GM12878 (cell line): ENCODE measurements around the gene DAPK2. TPM values are rescaled to one million over a fixed set of nuclear protein-coding genes. Genes with fewer than 3 reads are reported as not detected.

Source experiments
- ATAC-seq: fragments of 200-7000 bp; cut with Tn5 transposase; 3 replicates; pipeline ENCODE4 v1.9.1; 2020; ENCODE audit warnings: mild to moderate bottlenecking, moderate library complexity
- BruUV-seq: library from RNA; stranded (reverse); fragments of 400-500 nt; replicated peaks from 2 replicates; lab custom pipeline; 2021; lab: Mats Ljungman, UMichigan
- CTCF ChIA-PET: fragments of 300-600 bp; sonication (Branson Sonifier 250); formaldehyde crosslinking; extraction: SDS; loops from one replicate; lab custom pipeline; 2021; ENCODE audit warnings: inconsistent platforms; lab: Yijun Ruan, JAX
- POLR2A ChIA-PET: fragments of 350-600 bp; formaldehyde crosslinking; extraction: SDS; loops from one replicate; lab custom pipeline; 2021; ENCODE audit warnings: inconsistent platforms; lab: Charles Lee
- RAD21 ChIA-PET: fragments of 300-600 bp; sonication (Branson Sonifier 250); formaldehyde crosslinking; loops from one replicate; lab custom pipeline; 2023; ENCODE audit warnings: antibody characterized with exemption; ENCODE audit not compliant: unreplicated experiment; lab: Charles Lee
- SMC1A ChIA-PET: fragments of 300-600 bp; sonication (Branson Sonifier 250); formaldehyde crosslinking; loops from one replicate; lab custom pipeline; 2023; ENCODE audit not compliant: unreplicated experiment, uncharacterized antibody; lab: Charles Lee
- DNase-seq: peaks from one replicate; pipeline ENCODE4 v3.0.0-alpha.2; 2011; ENCODE audit warnings: low read depth, low spot score
- FAIRE-seq: peaks from 3 replicates; lab custom pipeline; 2011; peaks lifted over from hg19 to GRCh38; lab: Jason Lieb, UNC
- H2AFZ ChIP-seq: 2 replicates; pipeline ENCODE4 v1.6.0; 2011; ENCODE audit warnings: low read depth, low read length, control low read depth; ENCODE audit not compliant: control insufficient read depth
- H3K27ac ChIP-seq: 2 replicates; pipeline ENCODE4 v1.5.1; 2011; ENCODE audit warnings: control low read depth; ENCODE audit not compliant: control insufficient read depth, insufficient read depth
- H3K27me3 ChIP-seq, 2 experiments: replicated peaks in 1 of 2; 2 replicates each; pipeline versions ENCODE4 v1.6.0 to v1.6.1; 2011; ENCODE audit warnings: low read length in 1 of 2; ENCODE audit not compliant: control insufficient read depth in 2 of 2, insufficient read depth in 2 of 2
- H3K36me3 ChIP-seq, 2 experiments: 2 replicates each; pipeline ENCODE4 v1.5.1; 2011; ENCODE audit warnings: low read length in 1 of 2; ENCODE audit not compliant: control insufficient read depth in 2 of 2, insufficient read depth in 2 of 2
- H3K4me1 ChIP-seq: 2 replicates; pipeline ENCODE4 v1.6.1; 2011; ENCODE audit warnings: mild to moderate bottlenecking, low read length, moderate library complexity, mixed read lengths; ENCODE audit not compliant: control insufficient read depth, insufficient read depth
- H3K4me2 ChIP-seq: 2 replicates; pipeline ENCODE4 v1.6.0; 2011; ENCODE audit warnings: control low read depth; ENCODE audit not compliant: control insufficient read depth, insufficient read depth
- H3K4me3 ChIP-seq: fragments of 200-600 bp; sonication (generic); 2 replicates; pipeline ENCODE4 v1.5.1; 2016
- H3K79me2 ChIP-seq: 2 replicates; pipeline ENCODE4 v1.6.0; 2011; ENCODE audit warnings: low read length; ENCODE audit not compliant: control insufficient read depth, insufficient read depth
- H3K9ac ChIP-seq: 2 replicates; pipeline ENCODE4 v1.8.0; 2011; ENCODE audit warnings: low read length, control low read depth, mixed read lengths; ENCODE audit not compliant: control insufficient read depth, insufficient read depth
- H3K9me3 ChIP-seq: replicated peaks from 3 replicates; pipeline ENCODE4 v1.5.1; 2011; ENCODE audit warnings: mild to moderate bottlenecking, low read length; ENCODE audit not compliant: control insufficient read depth, insufficient read depth
- H4K20me1 ChIP-seq: 2 replicates; pipeline ENCODE4 v1.6.0; 2011; ENCODE audit not compliant: control insufficient read depth, insufficient read depth
- HDAC6 ChIP-seq: fragments of 200-600 bp; sonication (generic); IDR thresholded peaks from one replicate; pipeline ENCODE4 v1.8.0; 2017; ENCODE audit warnings: antibody characterized with exemption; ENCODE audit not compliant: unreplicated experiment
- IRF3 ChIP-seq: fragments of 450-650 bp; IDR thresholded peaks from 2 replicates; pipeline ENCODE4 v1.6.1; 2014; ENCODE audit warnings: mild to moderate bottlenecking
- NR2C1 ChIP-seq: fragments of 450-650 bp; IDR thresholded peaks from 2 replicates; pipeline ENCODE4 v1.6.1; 2017; ENCODE audit warnings: antibody characterized with exemption, mild to moderate bottlenecking, moderate library complexity
- RUNX3 ChIP-seq: IDR thresholded peaks from 2 replicates; pipeline ENCODE4 v1.6.1; 2012; ENCODE audit warnings: low read length, inconsistent platforms
- SMARCA5 ChIP-seq: fragments of 450-650 bp; IDR thresholded peaks from 2 replicates; pipeline ENCODE4 v1.6.1; 2017; ENCODE audit warnings: mild to moderate bottlenecking
- SPI1 ChIP-seq: IDR thresholded peaks from 2 replicates; pipeline ENCODE4 v1.6.1; 2011; ENCODE audit warnings: low read depth, mild to moderate bottlenecking, low read length, moderate library complexity, borderline replicate concordance; ENCODE audit not compliant: insufficient read depth
- WRNIP1 ChIP-seq: IDR thresholded peaks from 2 replicates; pipeline ENCODE4 v1.6.1; 2011; ENCODE audit warnings: low read depth, low read length, improper control_type of control experiment, borderline replicate concordance
- WGBS: methylation state at CpG from one replicate; pipeline ENCODE4 v1.1.6; 2016; ENCODE audit warnings: low lambda C conversion rate; ENCODE audit not compliant: insufficient replicate concordance, insufficient coverage; ENCODE audit errors: missing lambda C conversion rate; 5-methylcytosine and 5-hydroxymethylcytosine counted together
- in situ Hi-C: fragments of 300-500 bp; cut with MboI; formaldehyde crosslinking; loops from 9 replicates; pipeline ENCODE4 v1.14.3; 2018; ENCODE audit warnings: mixed read lengths
- intact Hi-C: fragments of 100-400 bp; cut with micrococcal nuclease; formaldehyde crosslinking; loops from one replicate; pipeline ENCODE4 v1.14.2; 2022; ENCODE audit not compliant: unreplicated experiment
- polyA plus RNA-seq, 11 experiments: library from polyadenylated mRNA; depleted of rRNA in 4 of 11; unstranded in 6 of 11; stranded (reverse) in 5 of 11; fragments of >200 nt; fragmentation: Nextera tagmentation in 4 of 11; fragmentation: Illumina TruSeq in 1 of 11; extraction: Ambion mirVana in 4 of 11; extraction: Trizol in 1 of 11; gene quantifications; 1 replicate in 1 of 11; 2 replicates in 10 of 11; pipeline versions ENCODE4 v1.2.1 to v1.2.3, GENCODE V29; 2011 to 2016; ENCODE audit warnings: inconsistent platforms in 2 of 11, missing spikeins in 2 of 11, low read depth in 1 of 11
- total RNA-seq, 4 experiments: library from RNA; depleted of rRNA in 3 of 4; stranded (reverse); fragments of >200 nt in 3 of 4; fragmentation: Illumina TruSeq in 1 of 4; extraction: Trizol in 1 of 4; gene quantifications; 2 replicates each; pipeline versions ENCODE4 v1.2.1 to v1.2.3, GENCODE V29; 2013 to 2021
- TF ChIP-seq, protein P1 (sequence below): fragments of 150-350 bp; IDR thresholded peaks from 2 replicates; pipeline ENCODE4 v1.6.1; 2014; ENCODE audit warnings: mild to moderate bottlenecking, low read depth, low read length
- TF ChIP-seq, protein P2 (sequence below): IDR thresholded peaks from 2 replicates; pipeline ENCODE4 v1.6.1; 2011; ENCODE audit warnings: borderline replicate concordance, low read depth, mild to moderate bottlenecking, moderate library complexity, mixed read lengths, low read length; ENCODE audit not compliant: insufficient read depth; ENCODE audit errors: extremely low read length
- TF ChIP-seq, protein P3 (sequence below): IDR thresholded peaks from 2 replicates; pipeline ENCODE4 v1.6.1; 2012; ENCODE audit warnings: improper control_type of control experiment, low read depth, low read length; ENCODE audit not compliant: insufficient replicate concordance
- TF ChIP-seq, protein P4 (sequence below): fragments of 450-650 bp; IDR thresholded peaks from 2 replicates; pipeline ENCODE4 v1.6.1; 2017; ENCODE audit warnings: borderline replicate concordance

Gene DAPK2
- total and polyA plus RNA-seq, 10 of the 15 experiments (the other 5 are each of a cell fraction or from before 2014, with no cell fraction given): 0.69 to 8.4 (median 4.1) TPM

DNA sequence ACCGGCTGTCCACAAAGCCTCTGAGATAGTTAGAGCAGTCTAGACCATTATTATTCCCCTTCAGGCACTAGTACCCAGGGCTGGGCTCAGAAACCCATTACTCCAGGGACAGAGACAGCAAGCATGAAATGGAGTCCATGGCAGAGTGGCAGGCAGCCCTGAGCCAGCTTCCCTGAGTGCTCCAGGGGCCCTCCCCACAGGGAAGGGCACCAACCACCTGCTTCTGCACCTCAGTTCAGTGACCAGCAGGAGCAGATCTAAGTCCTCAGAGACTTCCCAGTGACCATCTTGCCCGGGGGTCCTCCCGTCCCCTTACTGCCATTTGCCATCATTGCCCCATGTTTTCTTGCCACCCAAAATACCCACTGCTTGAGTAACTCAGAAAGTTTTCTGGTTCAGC, 62.0 kb downstream of the DAPK2 start:
- Histone ChIP-seq H3K27me3 (no peaks in the 10 kb centered on the region), H3K36me3 (no peaks in the 10 kb centered on the region; a peak in 1 of 4 replicates), H3K79me2 (peaks cover 2% of the 10 kb centered on the region), H3K9ac (no peak overlapping the region), H2AFZ (no peak overlapping the region), H3K9me3 (no peaks in the 10 kb centered on the region), H4K20me1 (no peaks in the 10 kb centered on the region), H3K4me3 (no peak overlapping the region), H3K4me1 (peaks cover 58% of the 10 kb centered on the region), H3K4me2 (no peak overlapping the region), H3K27ac (no peak overlapping the region)
- FAIRE-seq: no peak
- intact Hi-C loops: loop anchor here (5.0 kb wide), 1 partner anchor 172 kb away; no protein-coding TSS in a partner anchor
- DNase-seq: no peak
- SMC1A ChIA-PET: interaction anchor here (1.1 to 7.0 kb wide), 16 partner anchors 13 to 238 kb away, joined by 3 to 70 read pairs (median 8); partner anchors contain the start of genes CIAO2A and DAPK2
- CTCF ChIA-PET: interaction anchor here (0.6 to 9.1 kb wide), 15 partner anchors 11 to 517 kb away, joined by 3 to 93 read pairs (median 5); partner anchors contain the start of gene DAPK2
- no peak for ATAC-seq
- RAD21 ChIA-PET: interaction anchor here (1.4 to 11.2 kb wide), 7 partner anchors 13 to 232 kb away, joined by 4 to 104 read pairs (median 10); partner anchors contain the start of gene DAPK2
- in situ Hi-C loops: no loop called here
- 94% methylated on average over 3 of the region's 3 CpGs for WGBS
- POLR2A ChIA-PET: interaction anchor here (4.2 kb wide), 1 partner anchor 14 kb away, joined by 22 read pairs; no protein-coding TSS in a partner anchor
- no TSS peak for BruUV-seq
- TF ChIP-seq, protein P1, sequence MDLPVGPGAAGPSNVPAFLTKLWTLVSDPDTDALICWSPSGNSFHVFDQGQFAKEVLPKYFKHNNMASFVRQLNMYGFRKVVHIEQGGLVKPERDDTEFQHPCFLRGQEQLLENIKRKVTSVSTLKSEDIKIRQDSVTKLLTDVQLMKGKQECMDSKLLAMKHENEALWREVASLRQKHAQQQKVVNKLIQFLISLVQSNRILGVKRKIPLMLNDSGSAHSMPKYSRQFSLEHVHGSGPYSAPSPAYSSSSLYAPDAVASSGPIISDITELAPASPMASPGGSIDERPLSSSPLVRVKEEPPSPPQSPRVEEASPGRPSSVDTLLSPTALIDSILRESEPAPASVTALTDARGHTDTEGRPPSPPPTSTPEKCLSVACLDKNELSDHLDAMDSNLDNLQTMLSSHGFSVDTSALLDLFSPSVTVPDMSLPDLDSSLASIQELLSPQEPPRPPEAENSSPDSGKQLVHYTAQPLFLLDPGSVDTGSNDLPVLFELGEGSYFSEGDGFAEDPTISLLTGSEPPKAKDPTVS: no peak
- TF ChIP-seq SPI1 (no peak), IRF3 (no peak), HDAC6 (no peak), RUNX3 (no peak), NR2C1 (no peak), SMARCA5 (no peak), WRNIP1 (no peak)
- TF ChIP-seq, protein P2, sequence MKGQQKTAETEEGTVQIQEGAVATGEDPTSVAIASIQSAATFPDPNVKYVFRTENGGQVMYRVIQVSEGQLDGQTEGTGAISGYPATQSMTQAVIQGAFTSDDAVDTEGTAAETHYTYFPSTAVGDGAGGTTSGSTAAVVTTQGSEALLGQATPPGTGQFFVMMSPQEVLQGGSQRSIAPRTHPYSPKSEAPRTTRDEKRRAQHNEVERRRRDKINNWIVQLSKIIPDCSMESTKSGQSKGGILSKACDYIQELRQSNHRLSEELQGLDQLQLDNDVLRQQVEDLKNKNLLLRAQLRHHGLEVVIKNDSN: no peak
- TF ChIP-seq, protein P3, sequence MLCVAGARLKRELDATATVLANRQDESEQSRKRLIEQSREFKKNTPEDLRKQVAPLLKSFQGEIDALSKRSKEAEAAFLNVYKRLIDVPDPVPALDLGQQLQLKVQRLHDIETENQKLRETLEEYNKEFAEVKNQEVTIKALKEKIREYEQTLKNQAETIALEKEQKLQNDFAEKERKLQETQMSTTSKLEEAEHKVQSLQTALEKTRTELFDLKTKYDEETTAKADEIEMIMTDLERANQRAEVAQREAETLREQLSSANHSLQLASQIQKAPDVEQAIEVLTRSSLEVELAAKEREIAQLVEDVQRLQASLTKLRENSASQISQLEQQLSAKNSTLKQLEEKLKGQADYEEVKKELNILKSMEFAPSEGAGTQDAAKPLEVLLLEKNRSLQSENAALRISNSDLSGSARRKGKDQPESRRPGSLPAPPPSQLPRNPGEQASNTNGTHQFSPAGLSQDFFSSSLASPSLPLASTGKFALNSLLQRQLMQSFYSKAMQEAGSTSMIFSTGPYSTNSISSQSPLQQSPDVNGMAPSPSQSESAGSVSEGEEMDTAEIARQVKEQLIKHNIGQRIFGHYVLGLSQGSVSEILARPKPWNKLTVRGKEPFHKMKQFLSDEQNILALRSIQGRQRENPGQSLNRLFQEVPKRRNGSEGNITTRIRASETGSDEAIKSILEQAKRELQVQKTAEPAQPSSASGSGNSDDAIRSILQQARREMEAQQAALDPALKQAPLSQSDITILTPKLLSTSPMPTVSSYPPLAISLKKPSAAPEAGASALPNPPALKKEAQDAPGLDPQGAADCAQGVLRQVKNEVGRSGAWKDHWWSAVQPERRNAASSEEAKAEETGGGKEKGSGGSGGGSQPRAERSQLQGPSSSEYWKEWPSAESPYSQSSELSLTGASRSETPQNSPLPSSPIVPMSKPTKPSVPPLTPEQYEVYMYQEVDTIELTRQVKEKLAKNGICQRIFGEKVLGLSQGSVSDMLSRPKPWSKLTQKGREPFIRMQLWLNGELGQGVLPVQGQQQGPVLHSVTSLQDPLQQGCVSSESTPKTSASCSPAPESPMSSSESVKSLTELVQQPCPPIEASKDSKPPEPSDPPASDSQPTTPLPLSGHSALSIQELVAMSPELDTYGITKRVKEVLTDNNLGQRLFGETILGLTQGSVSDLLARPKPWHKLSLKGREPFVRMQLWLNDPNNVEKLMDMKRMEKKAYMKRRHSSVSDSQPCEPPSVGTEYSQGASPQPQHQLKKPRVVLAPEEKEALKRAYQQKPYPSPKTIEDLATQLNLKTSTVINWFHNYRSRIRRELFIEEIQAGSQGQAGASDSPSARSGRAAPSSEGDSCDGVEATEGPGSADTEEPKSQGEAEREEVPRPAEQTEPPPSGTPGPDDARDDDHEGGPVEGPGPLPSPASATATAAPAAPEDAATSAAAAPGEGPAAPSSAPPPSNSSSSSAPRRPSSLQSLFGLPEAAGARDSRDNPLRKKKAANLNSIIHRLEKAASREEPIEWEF: no peak
- TF ChIP-seq, protein P4, sequence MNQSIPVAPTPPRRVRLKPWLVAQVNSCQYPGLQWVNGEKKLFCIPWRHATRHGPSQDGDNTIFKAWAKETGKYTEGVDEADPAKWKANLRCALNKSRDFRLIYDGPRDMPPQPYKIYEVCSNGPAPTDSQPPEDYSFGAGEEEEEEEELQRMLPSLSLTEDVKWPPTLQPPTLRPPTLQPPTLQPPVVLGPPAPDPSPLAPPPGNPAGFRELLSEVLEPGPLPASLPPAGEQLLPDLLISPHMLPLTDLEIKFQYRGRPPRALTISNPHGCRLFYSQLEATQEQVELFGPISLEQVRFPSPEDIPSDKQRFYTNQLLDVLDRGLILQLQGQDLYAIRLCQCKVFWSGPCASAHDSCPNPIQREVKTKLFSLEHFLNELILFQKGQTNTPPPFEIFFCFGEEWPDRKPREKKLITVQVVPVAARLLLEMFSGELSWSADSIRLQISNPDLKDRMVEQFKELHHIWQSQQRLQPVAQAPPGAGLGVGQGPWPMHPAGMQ: no peak
